ENCODE data around the gene GNB4. TPM values are rescaled to one million over a fixed set of nuclear protein-coding genes. Genes with fewer than 3 reads are reported as not detected.

The GNB4 gene
- total and polyA plus RNA-seq, 10 of the 15 experiments (the other 5 are each of a cell fraction or from before 2014, with no cell fraction given), result 0.14 to 3.4 (median 1.8) TPM

GRCh38 chr3:179410999-179411398 lies 40.3 kb downstream of the GNB4 start:
- intact Hi-C loops (cut with micrococcal nuclease; ENCODE audit: unreplicated experiment), result no loop called here
- Histone ChIP-seq H3K27me3 (replicated peaks in 1 of 2; ENCODE audit: control insufficient read depth in 2 of 2, insufficient read depth in 2 of 2, low read length in 1 of 2) (no peaks in the 10 kb centered on the region), H2AFZ (ENCODE audit: control insufficient read depth, low read depth, low read length) (no peak overlapping the region), H3K4me2 (ENCODE audit: control insufficient read depth, insufficient read depth) (no peak overlapping the region), H4K20me1 (ENCODE audit: control insufficient read depth, insufficient read depth) (no peaks in the 10 kb centered on the region), H3K27ac (ENCODE audit: control insufficient read depth, insufficient read depth) (no peak overlapping the region), H3K36me3 (ENCODE audit: control insufficient read depth in 2 of 2, insufficient read depth in 2 of 2, low read length in 1 of 2) (0 out of 4 replicates have a peak, but pooled peaks cover 0 to 6% of the 10 kb centered on the region in 2 experiments), H3K9ac (ENCODE audit: control insufficient read depth, insufficient read depth, low read length) (no peak overlapping the region), H3K9me3 (replicated peaks; ENCODE audit: control insufficient read depth, insufficient read depth, low read length) (no peaks in the 10 kb centered on the region), H3K4me1 (ENCODE audit: control insufficient read depth, insufficient read depth, low read length) (no peaks in the 10 kb centered on the region), H3K4me3 (no peak overlapping the region), H3K79me2 (ENCODE audit: control insufficient read depth, insufficient read depth, low read length) (no peaks in the 10 kb centered on the region)
- in situ Hi-C loops (cut with MboI), result no loop called here
- SMC1A ChIA-PET (ENCODE audit: uncharacterized antibody, unreplicated experiment), result no interaction called here
- BruUV-seq (replicated peaks), result no TSS peak
- POLR2A ChIA-PET, result no interaction called here
- RAD21 ChIA-PET (ENCODE audit: unreplicated experiment), result no interaction called here
- no peak for FAIRE-seq
- peak; percentile 70 for ATAC-seq
- DNase-seq (ENCODE audit: low read depth, low spot score), result no peak
- CTCF ChIA-PET, result no interaction called here
- TF ChIP-seq NFYB (IDR thresholded peaks at IDR 0.05; ENCODE audit: insufficient read depth, low read depth, low read length), result no peak
- no peak for TF ChIP-seq IKZF1 (conservative IDR thresholded peaks at IDR 0.05)
- no peak for TF ChIP-seq CBFB (IDR thresholded peaks at IDR 0.05; ENCODE audit: low read depth)
- no peak for TF ChIP-seq CUX1 (IDR thresholded peaks at IDR 0.05; ENCODE audit: insufficient replicate concordance, low read depth, low read length)
- TF ChIP-seq SUPT20H (IDR thresholded peaks at IDR 0.05; ENCODE audit: borderline replicate concordance, control insufficient read depth, low read depth, low read length), result no peak
- TF ChIP-seq SREBF1 (IDR thresholded peaks at IDR 0.05; ENCODE audit: low read length), result no peak
- TF ChIP-seq ZNF217 (IDR thresholded peaks at IDR 0.05), result no peak
- no peak for TF ChIP-seq EZH2 (IDR thresholded peaks at IDR 0.05; ENCODE audit: borderline replicate concordance, control insufficient read depth, low read depth, low read length)
- no peak for TF ChIP-seq POU2F2 (IDR thresholded peaks at IDR 0.05; ENCODE audit: borderline replicate concordance, low read depth, low read length)
- no peak for TF ChIP-seq TCF3 (IDR thresholded peaks at IDR 0.05; ENCODE audit: borderline replicate concordance, insufficient read depth, low read depth, low read length)
- TF ChIP-seq E2F8 (IDR thresholded peaks at IDR 0.05; ENCODE audit: low read depth, partially characterized antibody), result no peak
- no peak for TF ChIP-seq MTA2 (IDR thresholded peaks at IDR 0.05; ENCODE audit: low read depth)
- TF ChIP-seq MEF2B (IDR thresholded peaks at IDR 0.05; ENCODE audit: partially characterized antibody, poor library complexity, severe bottlenecking), result no peak
- TF ChIP-seq ZNF207 (IDR thresholded peaks at IDR 0.05; ENCODE audit: borderline replicate concordance), result no peak
- TF ChIP-seq SREBF2 (IDR thresholded peaks at IDR 0.05; ENCODE audit: low read length), result no peak

Measured in GM12878 (cell line).